ENCODE measurements around the gene LARGE2.

DNA sequence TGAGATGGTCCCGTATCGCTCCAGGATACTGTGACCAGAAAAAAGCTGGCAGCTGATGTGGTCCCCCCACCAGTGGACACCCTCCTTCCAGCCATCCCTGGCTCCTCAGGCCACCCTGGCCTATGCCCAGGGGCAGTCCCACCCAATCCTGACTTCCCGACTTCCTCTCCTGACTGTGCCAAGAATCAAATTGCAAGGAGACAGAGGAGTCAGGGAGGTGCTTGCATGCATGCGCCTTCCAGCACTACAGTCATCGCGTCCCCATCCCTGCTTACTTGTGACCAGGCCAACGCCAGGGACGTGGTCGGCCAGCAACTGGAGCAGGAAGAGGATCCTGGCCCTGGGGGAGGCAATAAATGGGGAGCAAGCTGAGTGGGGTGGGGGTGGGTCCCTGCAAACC, 11.8 kb upstream of the LARGE2 start:
- TF ChIP-seq, protein P1, sequence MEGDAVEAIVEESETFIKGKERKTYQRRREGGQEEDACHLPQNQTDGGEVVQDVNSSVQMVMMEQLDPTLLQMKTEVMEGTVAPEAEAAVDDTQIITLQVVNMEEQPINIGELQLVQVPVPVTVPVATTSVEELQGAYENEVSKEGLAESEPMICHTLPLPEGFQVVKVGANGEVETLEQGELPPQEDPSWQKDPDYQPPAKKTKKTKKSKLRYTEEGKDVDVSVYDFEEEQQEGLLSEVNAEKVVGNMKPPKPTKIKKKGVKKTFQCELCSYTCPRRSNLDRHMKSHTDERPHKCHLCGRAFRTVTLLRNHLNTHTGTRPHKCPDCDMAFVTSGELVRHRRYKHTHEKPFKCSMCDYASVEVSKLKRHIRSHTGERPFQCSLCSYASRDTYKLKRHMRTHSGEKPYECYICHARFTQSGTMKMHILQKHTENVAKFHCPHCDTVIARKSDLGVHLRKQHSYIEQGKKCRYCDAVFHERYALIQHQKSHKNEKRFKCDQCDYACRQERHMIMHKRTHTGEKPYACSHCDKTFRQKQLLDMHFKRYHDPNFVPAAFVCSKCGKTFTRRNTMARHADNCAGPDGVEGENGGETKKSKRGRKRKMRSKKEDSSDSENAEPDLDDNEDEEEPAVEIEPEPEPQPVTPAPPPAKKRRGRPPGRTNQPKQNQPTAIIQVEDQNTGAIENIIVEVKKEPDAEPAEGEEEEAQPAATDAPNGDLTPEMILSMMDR (conservative IDR thresholded peaks at IDR 0.05; ENCODE audit: low read depth in 2 of 2), result no peak
- TF ChIP-seq CREB1 (CRISPR knock-in tag; IDR thresholded peaks at IDR 0.05; ENCODE audit: low read depth) (no peak), EZH2phosphoT487 (IDR thresholded peaks at IDR 0.05; ENCODE audit: unreplicated experiment) (no peak), NANOG (IDR thresholded peaks at IDR 0.05; ENCODE audit: borderline replicate concordance) (no peak), JUNB (IDR thresholded peaks at IDR 0.05; ENCODE audit: unreplicated experiment) (no peak), POLR2AphosphoS5 (IDR thresholded peaks at IDR 0.05; ENCODE audit: low read depth) (no peak), EZH2 (IDR thresholded peaks at IDR 0.05; ENCODE audit: low read depth, unreplicated experiment) (no peak), ZNF114 (CRISPR knock-in tag; IDR thresholded peaks at IDR 0.05) (no peak), ZNF331 (CRISPR knock-in tag; IDR thresholded peaks at IDR 0.05; ENCODE audit: low read depth) (no peak)
- TF ChIP-seq, protein P2, sequence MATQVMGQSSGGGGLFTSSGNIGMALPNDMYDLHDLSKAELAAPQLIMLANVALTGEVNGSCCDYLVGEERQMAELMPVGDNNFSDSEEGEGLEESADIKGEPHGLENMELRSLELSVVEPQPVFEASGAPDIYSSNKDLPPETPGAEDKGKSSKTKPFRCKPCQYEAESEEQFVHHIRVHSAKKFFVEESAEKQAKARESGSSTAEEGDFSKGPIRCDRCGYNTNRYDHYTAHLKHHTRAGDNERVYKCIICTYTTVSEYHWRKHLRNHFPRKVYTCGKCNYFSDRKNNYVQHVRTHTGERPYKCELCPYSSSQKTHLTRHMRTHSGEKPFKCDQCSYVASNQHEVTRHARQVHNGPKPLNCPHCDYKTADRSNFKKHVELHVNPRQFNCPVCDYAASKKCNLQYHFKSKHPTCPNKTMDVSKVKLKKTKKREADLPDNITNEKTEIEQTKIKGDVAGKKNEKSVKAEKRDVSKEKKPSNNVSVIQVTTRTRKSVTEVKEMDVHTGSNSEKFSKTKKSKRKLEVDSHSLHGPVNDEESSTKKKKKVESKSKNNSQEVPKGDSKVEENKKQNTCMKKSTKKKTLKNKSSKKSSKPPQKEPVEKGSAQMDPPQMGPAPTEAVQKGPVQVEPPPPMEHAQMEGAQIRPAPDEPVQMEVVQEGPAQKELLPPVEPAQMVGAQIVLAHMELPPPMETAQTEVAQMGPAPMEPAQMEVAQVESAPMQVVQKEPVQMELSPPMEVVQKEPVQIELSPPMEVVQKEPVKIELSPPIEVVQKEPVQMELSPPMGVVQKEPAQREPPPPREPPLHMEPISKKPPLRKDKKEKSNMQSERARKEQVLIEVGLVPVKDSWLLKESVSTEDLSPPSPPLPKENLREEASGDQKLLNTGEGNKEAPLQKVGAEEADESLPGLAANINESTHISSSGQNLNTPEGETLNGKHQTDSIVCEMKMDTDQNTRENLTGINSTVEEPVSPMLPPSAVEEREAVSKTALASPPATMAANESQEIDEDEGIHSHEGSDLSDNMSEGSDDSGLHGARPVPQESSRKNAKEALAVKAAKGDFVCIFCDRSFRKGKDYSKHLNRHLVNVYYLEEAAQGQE (IDR thresholded peaks at IDR 0.05; ENCODE audit: unreplicated experiment), result no peak
- TF ChIP-seq, protein P3, sequence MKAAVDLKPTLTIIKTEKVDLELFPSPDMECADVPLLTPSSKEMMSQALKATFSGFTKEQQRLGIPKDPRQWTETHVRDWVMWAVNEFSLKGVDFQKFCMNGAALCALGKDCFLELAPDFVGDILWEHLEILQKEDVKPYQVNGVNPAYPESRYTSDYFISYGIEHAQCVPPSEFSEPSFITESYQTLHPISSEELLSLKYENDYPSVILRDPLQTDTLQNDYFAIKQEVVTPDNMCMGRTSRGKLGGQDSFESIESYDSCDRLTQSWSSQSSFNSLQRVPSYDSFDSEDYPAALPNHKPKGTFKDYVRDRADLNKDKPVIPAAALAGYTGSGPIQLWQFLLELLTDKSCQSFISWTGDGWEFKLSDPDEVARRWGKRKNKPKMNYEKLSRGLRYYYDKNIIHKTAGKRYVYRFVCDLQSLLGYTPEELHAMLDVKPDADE (IDR thresholded peaks at IDR 0.05), result no peak
